ENCODE results near the gene PKDCC.

The PKDCC gene

GRCh38 chr2:42012651-42013050, 35.2 kb upstream of the PKDCC start:
- Histone ChIP-seq H3K4me2 (ENCODE audit: low read length) (no peak overlapping the region), H4K8ac (ENCODE audit: low read depth, low read length) (no peak overlapping the region), H2BK5ac (ENCODE audit: low read length) (no peak overlapping the region), H3K9ac (ENCODE audit: low read length) (no peak overlapping the region), H2BK120ac (ENCODE audit: low read depth, low read length) (no peak overlapping the region), H3K4me3 (ENCODE audit: low read length) (no peak overlapping the region), H3K4me1 (ENCODE audit: control insufficient read depth, low read depth, low read length) (no peaks in the 10 kb centered on the region), H3K27me3 (ENCODE audit: insufficient read depth, low read length, poor library complexity) (no peaks in the 10 kb centered on the region), H3K79me1 (ENCODE audit: low read length) (no peaks in the 10 kb centered on the region), H2BK15ac (replicated peaks; ENCODE audit: low read depth) (no peak overlapping the region), H4K5ac (ENCODE audit: low read length) (no peak overlapping the region), H3K56ac (ENCODE audit: low read length) (no peak overlapping the region), H3K4ac (ENCODE audit: low read depth, low read length) (no peak overlapping the region), H2AK5ac (ENCODE audit: low read length) (no peak overlapping the region), H3K23ac (ENCODE audit: low read length) (no peak overlapping the region), H3K79me2 (ENCODE audit: control insufficient read depth, insufficient read depth, low read length) (no peaks in the 10 kb centered on the region), H3K36me3 (ENCODE audit: control insufficient read depth, insufficient read depth, low read length) (no peaks in the 10 kb centered on the region), H3K27ac (ENCODE audit: low read depth, low read length) (no peak overlapping the region), H3K18ac (ENCODE audit: low read length) (no peak overlapping the region)
- no peak for DNase-seq

DNA sequence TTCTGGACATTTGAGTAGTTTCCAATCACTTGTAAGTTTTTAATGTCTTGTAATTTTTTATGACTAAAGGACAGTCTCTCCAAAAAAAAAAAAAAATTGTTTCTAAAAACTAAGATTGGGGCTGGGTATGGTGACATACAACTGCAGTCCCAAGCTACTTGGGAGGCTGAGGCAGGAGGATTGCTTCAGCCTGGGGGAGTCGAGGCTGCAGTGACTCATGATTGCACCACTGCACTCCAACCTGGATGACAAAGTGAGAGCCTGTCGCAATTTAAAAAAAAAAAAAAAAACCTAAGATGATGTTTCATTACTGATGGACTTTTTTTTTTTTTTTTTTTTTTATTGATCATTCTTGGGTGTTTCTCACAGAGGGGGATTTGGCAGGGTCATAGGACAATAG, 34.4 kb upstream of the PKDCC start:
- Histone ChIP-seq H4K8ac (ENCODE audit: low read depth, low read length) (no peak overlapping the region), H3K56ac (ENCODE audit: low read length) (no peak overlapping the region), H3K23ac (ENCODE audit: low read length) (no peak overlapping the region), H3K27ac (ENCODE audit: low read depth, low read length) (no peak overlapping the region), H2BK15ac (replicated peaks; ENCODE audit: low read depth) (no peak overlapping the region), H3K4me3 (ENCODE audit: low read length) (no peak overlapping the region), H3K4ac (ENCODE audit: low read depth, low read length) (no peak overlapping the region), H3K18ac (ENCODE audit: low read length) (no peak overlapping the region), H3K4me2 (ENCODE audit: low read length) (no peak overlapping the region), H3K79me2 (ENCODE audit: control insufficient read depth, insufficient read depth, low read length) (no peaks in the 10 kb centered on the region), H2BK120ac (ENCODE audit: low read depth, low read length) (no peak overlapping the region), H3K27me3 (ENCODE audit: insufficient read depth, low read length, poor library complexity) (no peaks in the 10 kb centered on the region), H3K4me1 (ENCODE audit: control insufficient read depth, low read depth, low read length) (no peaks in the 10 kb centered on the region), H2AK5ac (ENCODE audit: low read length) (no peak overlapping the region), H3K9ac (ENCODE audit: low read length) (no peak overlapping the region), H3K36me3 (ENCODE audit: control insufficient read depth, insufficient read depth, low read length) (no peaks in the 10 kb centered on the region), H3K79me1 (ENCODE audit: low read length) (no peaks in the 10 kb centered on the region), H2BK5ac (ENCODE audit: low read length) (no peak overlapping the region), H4K5ac (ENCODE audit: low read length) (no peak overlapping the region)
- no CpG with 5 or more reads among the region's 2 CpGs for WGBS (ENCODE audit: extremely low coverage, insufficient coverage, low lambda C conversion rate)
- no peak for DNase-seq

- H3K79me1 ChIP-seq (ENCODE audit: low read length), result no peaks in the 10 kb centered on the region
- no peak overlapping the region for H2BK5ac ChIP-seq (ENCODE audit: low read length)
- no peak for DNase-seq
- no peak overlapping the region for H3K4me3 ChIP-seq (ENCODE audit: low read length)
- no peaks in the 10 kb centered on the region for H3K36me3 ChIP-seq (ENCODE audit: control insufficient read depth, insufficient read depth, low read length)
- H3K23ac ChIP-seq (ENCODE audit: low read length), result no peak overlapping the region
- no peak overlapping the region for H3K9ac ChIP-seq (ENCODE audit: low read length)
- no peak overlapping the region for H3K18ac ChIP-seq (ENCODE audit: low read length)
- H3K27me3 ChIP-seq (ENCODE audit: insufficient read depth, low read length, poor library complexity), result no peaks in the 10 kb centered on the region
- no peak overlapping the region for H2BK15ac ChIP-seq (replicated peaks; ENCODE audit: low read depth)
- no CpG with 5 or more reads among the region's 4 CpGs for WGBS (ENCODE audit: extremely low coverage, insufficient coverage, low lambda C conversion rate)
- H2AK5ac ChIP-seq (ENCODE audit: low read length), result no peak overlapping the region
- no peak overlapping the region for H3K4me2 ChIP-seq (ENCODE audit: low read length)
- H3K79me2 ChIP-seq (ENCODE audit: control insufficient read depth, insufficient read depth, low read length), result no peaks in the 10 kb centered on the region
- peaks cover 4% of the 10 kb centered on the region for H3K4me1 ChIP-seq (ENCODE audit: control insufficient read depth, low read depth, low read length)
- H3K56ac ChIP-seq (ENCODE audit: low read length), result peak overlapping the region; percentile 25
- H4K8ac ChIP-seq (ENCODE audit: low read depth, low read length), result no peak overlapping the region
- H3K27ac ChIP-seq (ENCODE audit: low read depth, low read length), result no peak overlapping the region
- no peak overlapping the region for H3K4ac ChIP-seq (ENCODE audit: low read depth, low read length)
- H2BK120ac ChIP-seq (ENCODE audit: low read depth, low read length), result no peak overlapping the region
- no peak overlapping the region for H4K5ac ChIP-seq (ENCODE audit: low read length)
Observed at GRCh38 chr2:42021464-42021863, 26.4 kb upstream of the PKDCC start.

DNA sequence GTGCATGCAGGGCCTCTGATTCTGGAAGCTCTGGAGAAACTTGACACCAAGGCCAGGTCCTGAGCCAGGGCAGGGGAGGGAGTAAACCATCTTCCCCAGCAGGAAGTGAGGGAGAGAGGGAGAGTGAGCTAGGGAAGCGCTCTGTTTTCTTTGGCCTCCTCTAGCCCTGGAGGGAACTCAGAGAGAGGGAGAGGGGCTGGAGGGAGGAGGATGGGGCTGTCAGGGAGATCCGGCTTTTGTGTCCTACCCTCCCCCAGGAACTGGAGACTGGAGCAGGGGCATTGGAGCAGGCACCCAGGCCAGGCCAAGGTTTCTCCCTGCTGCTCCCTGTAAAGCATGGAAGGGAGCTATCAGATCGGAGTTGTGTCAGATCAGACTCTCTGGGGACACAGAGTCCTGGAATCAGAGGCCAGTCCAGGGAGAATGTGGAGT, 22.7 kb upstream of the PKDCC start:
- Histone ChIP-seq H3K23ac (ENCODE audit: low read length) (peak overlapping the region; percentile 81), H3K4me1 (ENCODE audit: control insufficient read depth, low read depth, low read length) (peaks cover 11% of the 10 kb centered on the region), H3K18ac (ENCODE audit: low read length) (peak overlapping the region; percentile 72), H3K79me2 (ENCODE audit: control insufficient read depth, insufficient read depth, low read length) (no peaks in the 10 kb centered on the region), H3K56ac (ENCODE audit: low read length) (peak overlapping the region; percentile 69), H3K4me2 (ENCODE audit: low read length) (no peak overlapping the region), H3K36me3 (ENCODE audit: control insufficient read depth, insufficient read depth, low read length) (no peaks in the 10 kb centered on the region), H3K4me3 (ENCODE audit: low read length) (no peak overlapping the region), H4K5ac (ENCODE audit: low read length) (no peak overlapping the region), H3K79me1 (ENCODE audit: low read length) (no peaks in the 10 kb centered on the region), H2BK5ac (ENCODE audit: low read length) (no peak overlapping the region), H2BK120ac (ENCODE audit: low read depth, low read length) (no peak overlapping the region), H2BK15ac (replicated peaks; ENCODE audit: low read depth) (no peak overlapping the region), H4K8ac (ENCODE audit: low read depth, low read length) (no peak overlapping the region), H3K27ac (ENCODE audit: low read depth, low read length) (peak overlapping the region; percentile 20), H2AK5ac (ENCODE audit: low read length) (peak overlapping the region; percentile 57), H3K9ac (ENCODE audit: low read length) (peak overlapping the region; percentile 38), H3K27me3 (ENCODE audit: insufficient read depth, low read length, poor library complexity) (no peaks in the 10 kb centered on the region), H3K4ac (ENCODE audit: low read depth, low read length) (peak overlapping the region; percentile 90)
- peak; percentile 93 for DNase-seq
- WGBS (ENCODE audit: extremely low coverage, insufficient coverage, low lambda C conversion rate), result no CpG with 5 or more reads among the region's 3 CpGs

GRCh38 chr2:42026272-42026671, 21.5 kb upstream of the PKDCC start:
- no peak for DNase-seq
- Histone ChIP-seq H3K23ac (ENCODE audit: low read length) (no peak overlapping the region), H3K18ac (ENCODE audit: low read length) (no peak overlapping the region), H4K8ac (ENCODE audit: low read depth, low read length) (no peak overlapping the region), H3K79me2 (ENCODE audit: control insufficient read depth, insufficient read depth, low read length) (no peaks in the 10 kb centered on the region), H3K36me3 (ENCODE audit: control insufficient read depth, insufficient read depth, low read length) (no peaks in the 10 kb centered on the region), H3K9ac (ENCODE audit: low read length) (no peak overlapping the region), H3K4me1 (ENCODE audit: control insufficient read depth, low read depth, low read length) (peaks cover 14% of the 10 kb centered on the region), H2AK5ac (ENCODE audit: low read length) (no peak overlapping the region), H3K79me1 (ENCODE audit: low read length) (no peaks in the 10 kb centered on the region), H2BK15ac (replicated peaks; ENCODE audit: low read depth) (no peak overlapping the region), H3K4me3 (ENCODE audit: low read length) (no peak overlapping the region), H2BK5ac (ENCODE audit: low read length) (no peak overlapping the region), H3K27ac (ENCODE audit: low read depth, low read length) (no peak overlapping the region), H2BK120ac (ENCODE audit: low read depth, low read length) (no peak overlapping the region), H4K5ac (ENCODE audit: low read length) (no peak overlapping the region), H3K4me2 (ENCODE audit: low read length) (no peak overlapping the region), H3K27me3 (ENCODE audit: insufficient read depth, low read length, poor library complexity) (no peaks in the 10 kb centered on the region), H3K56ac (ENCODE audit: low read length) (no peak overlapping the region), H3K4ac (ENCODE audit: low read depth, low read length) (no peak overlapping the region)
- WGBS (ENCODE audit: extremely low coverage, insufficient coverage, low lambda C conversion rate), result no CpG with 5 or more reads among the region's 5 CpGs

GRCh38 chr2:42028571-42029148, 19.2 kb upstream of the PKDCC start:
- H2AK5ac ChIP-seq (ENCODE audit: low read length), result no peak overlapping the region
- H2BK15ac ChIP-seq (replicated peaks; ENCODE audit: low read depth), result no peak overlapping the region
- peak overlapping the region; percentile 22 for H3K56ac ChIP-seq (ENCODE audit: low read length)
- H3K18ac ChIP-seq (ENCODE audit: low read length), result no peak overlapping the region
- H3K4ac ChIP-seq (ENCODE audit: low read depth, low read length), result no peak overlapping the region
- no peaks in the 10 kb centered on the region for H3K27me3 ChIP-seq (ENCODE audit: insufficient read depth, low read length, poor library complexity)
- WGBS (ENCODE audit: extremely low coverage, insufficient coverage, low lambda C conversion rate), result no CpG with 5 or more reads among the region's 8 CpGs
- no peak overlapping the region for H2BK5ac ChIP-seq (ENCODE audit: low read length)
- H4K8ac ChIP-seq (ENCODE audit: low read depth, low read length), result no peak overlapping the region
- H3K79me1 ChIP-seq (ENCODE audit: low read length), result no peaks in the 10 kb centered on the region
- H3K4me1 ChIP-seq (ENCODE audit: control insufficient read depth, low read depth, low read length), result peaks cover 18% of the 10 kb centered on the region
- no peak overlapping the region for H3K9ac ChIP-seq (ENCODE audit: low read length)
- no peak overlapping the region for H3K4me3 ChIP-seq (ENCODE audit: low read length)
- no peak overlapping the region for H3K23ac ChIP-seq (ENCODE audit: low read length)
- no peaks in the 10 kb centered on the region for H3K79me2 ChIP-seq (ENCODE audit: control insufficient read depth, insufficient read depth, low read length)
- H3K36me3 ChIP-seq (ENCODE audit: control insufficient read depth, insufficient read depth, low read length), result no peaks in the 10 kb centered on the region
- H3K27ac ChIP-seq (ENCODE audit: low read depth, low read length), result no peak overlapping the region
- no peak overlapping the region for H4K5ac ChIP-seq (ENCODE audit: low read length)
- no peak overlapping the region for H3K4me2 ChIP-seq (ENCODE audit: low read length)
- no peak overlapping the region for H2BK120ac ChIP-seq (ENCODE audit: low read depth, low read length)
- peak; percentile 32 for DNase-seq
